HG03196 (cell line): ENCODE measurements around the gene ETNK1.
A peak's percentile ranks its signal among the peaks of the same experiment; 100 is the strongest.
"Not testable (repeated sequence)": the region's sequence is repeated elsewhere in the genome, so short reads cannot be mapped to it uniquely, and the experiment has no call there.

Source experiments
- ATAC-seq: cut with Tn5 transposase; IDR thresholded peaks from one replicate; pipeline ENCODE4 v1.9.1; 2021; ENCODE audit not compliant: unreplicated experiment

ETNK1 gene

GRCh38 chr12:22684140-22685118 is 59.5 kb downstream of the ETNK1 start:
- no peak for ATAC-seq

- no peak for ATAC-seq
These were observed 61.2 kb downstream of the ETNK1 start for GRCh38 chr12:22686193-22686592.

GRCh38 chr12:22687361-22688076 is 62.5 kb downstream of the ETNK1 start:
- peak; percentile 69 for ATAC-seq

GRCh38 chr12:22689876-22690275 is 64.9 kb downstream of the ETNK1 start:
- ATAC-seq, result no peak

GRCh38 chr12:22691319-22691718 is 66.3 kb downstream of the ETNK1 start:
- ATAC-seq, result no peak

GRCh38 chr12:22692467-22692866 is 67.5 kb downstream of the ETNK1 start:
- ATAC-seq, result not testable (repeated sequence)

GRCh38 chr12:22692964-22693555 is 68.1 kb downstream of the ETNK1 start:
- ATAC-seq, result no peak

GRCh38 chr12:22698576-22698975 is 73.6 kb downstream of the ETNK1 start:
- ATAC-seq, result no peak

- not testable (repeated sequence) for ATAC-seq
These were observed 74.7 kb downstream of the ETNK1 start for GRCh38 chr12:22699705-22700104.

GRCh38 chr12:22700106-22700505 is 75.1 kb downstream of the ETNK1 start:
- ATAC-seq, result no peak

- ATAC-seq, result not testable (repeated sequence)
These were observed 76.3 kb downstream of the ETNK1 start for GRCh38 chr12:22701216-22701809.

- no peak for ATAC-seq
These were observed 77.7 kb downstream of the ETNK1 start for GRCh38 chr12:22702690-22703089.

GRCh38 chr12:22709292-22709691 is 84.3 kb downstream of the ETNK1 start:
- no peak for ATAC-seq

- ATAC-seq, result no peak
These were observed 87.1 kb downstream of the ETNK1 start for GRCh38 chr12:22712083-22712482.

GRCh38 chr12:22715254-22715653 is 90.3 kb downstream of the ETNK1 start:
- no peak for ATAC-seq

GRCh38 chr12:22719745-22720144 is 94.8 kb downstream of the ETNK1 start:
- no peak for ATAC-seq

GRCh38 chr12:22722081-22722480 is 97.1 kb downstream of the ETNK1 start:
- ATAC-seq, result no peak

- ATAC-seq, result no peak
These were observed 97.8 kb downstream of the ETNK1 start for GRCh38 chr12:22722779-22723178.

GRCh38 chr12:22728987-22729386 is 104.0 kb downstream of the ETNK1 start:
- ATAC-seq, result no peak

- no peak for ATAC-seq
These were observed 104.5 kb downstream of the ETNK1 start for GRCh38 chr12:22729431-22729956.

- ATAC-seq, result no peak
These were observed 105.0 kb downstream of the ETNK1 start for GRCh38 chr12:22729957-22730443.
